GM06990 (cell line): ENCODE data around the gene MYO5B.

Experiments used
- DNase-seq: peaks from one replicate; pipeline ENCODE4 v3.0.0-alpha.2; 2011; ENCODE audit not compliant: insufficient read length; ENCODE audit errors: extremely low read depth
- H3K27me3 ChIP-seq: replicated peaks from 2 replicates; pipeline ENCODE4 v1.6.0; 2011; ENCODE audit warnings: low read length; ENCODE audit not compliant: control insufficient read depth, insufficient read depth
- H3K36me3 ChIP-seq: 2 replicates; pipeline ENCODE4 v1.5.1; 2011; ENCODE audit warnings: low read length; ENCODE audit not compliant: control insufficient read depth, insufficient read depth
- H3K4me3 ChIP-seq: replicated peaks from 2 replicates; pipeline ENCODE4 v1.5.1; 2011; ENCODE audit warnings: low read depth, mild to moderate bottlenecking, control low read depth, low read length
- CTCF ChIP-seq: IDR thresholded peaks from 2 replicates; pipeline ENCODE4 v1.5.1; 2011; ENCODE audit warnings: low read length, control low read depth, mild to moderate bottlenecking, inconsistent platforms; ENCODE audit not compliant: insufficient read depth, poor library complexity, severe bottlenecking

MYO5B gene

GRCh38 chr18:49944663-49945062, 250.3 kb downstream of the MYO5B start:
- no peak for DNase-seq
- Histone ChIP-seq H3K27me3 (no peaks in the 10 kb centered on the region), H3K36me3 (no peaks in the 10 kb centered on the region), H3K4me3 (no peak overlapping the region)
- no peak for TF ChIP-seq CTCF

- H3K4me3 ChIP-seq = no peak overlapping the region
- TF ChIP-seq CTCF = no peak
- H3K27me3 ChIP-seq = no peaks in the 10 kb centered on the region
- no peak for DNase-seq
- H3K36me3 ChIP-seq = no peaks in the 10 kb centered on the region
These were observed 258.1 kb downstream of the MYO5B start for GRCh38 chr18:49936821-49937220.

GRCh38 chr18:49935215-49935614, 259.7 kb downstream of the MYO5B start:
- no peaks in the 10 kb centered on the region for H3K27me3 ChIP-seq
- H3K36me3 ChIP-seq = no peaks in the 10 kb centered on the region
- H3K4me3 ChIP-seq = no peak overlapping the region
- no peak for TF ChIP-seq CTCF
- no peak for DNase-seq

- no peak overlapping the region for H3K4me3 ChIP-seq
- no peaks in the 10 kb centered on the region for H3K27me3 ChIP-seq
- DNase-seq = no peak
- H3K36me3 ChIP-seq = no peaks in the 10 kb centered on the region
- no peak for TF ChIP-seq CTCF
These were observed 260.5 kb downstream of the MYO5B start for GRCh38 chr18:49934457-49934856.

GRCh38 chr18:49933530-49934128, 261.3 kb downstream of the MYO5B start:
- TF ChIP-seq CTCF = no peak
- Histone ChIP-seq H3K27me3 (no peaks in the 10 kb centered on the region; the same call in 1 of the 2 replicates), H3K4me3 (no peak overlapping the region), H3K36me3 (no peaks in the 10 kb centered on the region)
- no peak for DNase-seq

GRCh38 chr18:49931760-49932159, 263.2 kb downstream of the MYO5B start:
- no peak overlapping the region for H3K4me3 ChIP-seq
- TF ChIP-seq CTCF = no peak
- DNase-seq = no peak

More at GRCh38 chr18:49931760-49932159, 263.2 kb downstream of the MYO5B start:
- Histone ChIP-seq H3K27me3 (no peaks in the 10 kb centered on the region; the same call in 1 of the 2 replicates), H3K36me3 (no peaks in the 10 kb centered on the region)
